K562 (cell line): ENCODE data around the gene CFAP44. TPM values are rescaled to one million over a fixed set of nuclear protein-coding genes. Genes with fewer than 3 reads are reported as not detected.
A peak's percentile ranks its signal among the peaks of the same experiment; 100 is the strongest.

Experiments
- ATAC-seq: fragments of 200-7000 bp; cut with Tn5 transposase; 3 replicates; pipeline ENCODE4 v1.9.1; 2020; ENCODE audit warnings: moderate library complexity
- BruUV-seq: library from RNA; stranded (reverse); fragments of 400-500 nt; replicated peaks from 2 replicates; lab custom pipeline; 2021; lab: Mats Ljungman, UMichigan
- CTCF ChIA-PET: fragments of 300-600 bp; formaldehyde crosslinking; extraction: SDS; loops from one replicate; lab custom pipeline; 2021; ENCODE audit warnings: low intra/inter-chr PET ratio; lab: Yijun Ruan, JAX
- POLR2A ChIA-PET: fragments of 300-600, 350-650 bp; sonication (Branson Sonifier 250); formaldehyde crosslinking; extraction: SDS; loops from one replicate; lab custom pipeline; 2021; ENCODE audit warnings: antibody characterized with exemption, inconsistent platforms; lab: Yijun Ruan, JAX
- DNase-seq, 4 experiments: peaks; one replicate each; pipeline versions ENCODE4 v3.0.0 to v3.0.0-alpha.2; 2011 to 2018; ENCODE audit warnings: low spot score in 3 of 4, mixed read lengths in 3 of 4; ENCODE audit errors: extremely low read depth in 1 of 4
- FAIRE-seq: peaks from 2 replicates; lab custom pipeline; 2011; peaks lifted over from hg19 to GRCh38; lab: Jason Lieb, UNC
- H2AFZ ChIP-seq: 2 replicates; pipeline ENCODE4 v1.6.0; 2011; ENCODE audit warnings: low read depth, low read length, control low read depth, inconsistent platforms
- H3K27ac ChIP-seq: fragments of 200-600 bp; 3 replicates; pipeline ENCODE4 v1.8.0; 2011; ENCODE audit warnings: low read depth, mild to moderate bottlenecking, control low read depth, inconsistent platforms, low read length, moderate library complexity, mixed read lengths; ENCODE audit errors: extremely low read depth
- H3K27me3 ChIP-seq, 2 experiments: fragments of 300-600 bp in 1 of 2; 2 replicates in 1 of 2; 3 replicates in 1 of 2; pipeline versions ENCODE4 v1.6.0 to v1.8.0; 2011; ENCODE audit warnings: inconsistent platforms in 2 of 2, low read length in 2 of 2, mild to moderate bottlenecking in 1 of 2, mixed read lengths in 1 of 2, moderate library complexity in 1 of 2; ENCODE audit not compliant: control insufficient read depth in 2 of 2, insufficient read depth in 2 of 2
- H3K36me3 ChIP-seq: fragments of 300-600 bp; 3 replicates; pipeline ENCODE4 v1.8.0; 2011; ENCODE audit warnings: mild to moderate bottlenecking, low read length, inconsistent platforms; ENCODE audit not compliant: control insufficient read depth, insufficient read depth
- H3K4me1 ChIP-seq, 2 experiments: fragments of 200-600 bp in 1 of 2; replicated peaks in 1 of 2; 2 replicates in 1 of 2; 3 replicates in 1 of 2; pipeline versions ENCODE4 v1.5.1 to v1.8.0; 2011; ENCODE audit warnings: inconsistent platforms in 2 of 2, low read length in 2 of 2, mild to moderate bottlenecking in 1 of 2, mixed read lengths in 1 of 2, moderate library complexity in 1 of 2; ENCODE audit not compliant: control insufficient read depth in 2 of 2, insufficient read depth in 2 of 2
- H3K4me2 ChIP-seq: 2 replicates; pipeline ENCODE4 v1.6.1; 2011; ENCODE audit warnings: low read length, control low read depth, inconsistent platforms, mixed read lengths; ENCODE audit not compliant: insufficient read depth
- H3K4me3 ChIP-seq: fragments of 200-600 bp; sonication (generic), shearing (Covaris generic); 2 replicates; pipeline ENCODE4 v1.5.1; 2016; ENCODE audit warnings: control low read depth, inconsistent platforms
- H3K79me2 ChIP-seq: fragments of 200-600 bp; 3 replicates; pipeline ENCODE4 v1.8.0; 2011; ENCODE audit warnings: low read length, inconsistent platforms; ENCODE audit not compliant: control insufficient read depth, insufficient read depth
- H3K9ac ChIP-seq, 2 experiments: 2 replicates each; pipeline versions ENCODE4 v1.6.0 to v1.6.1; 2011; ENCODE audit warnings: low read depth in 2 of 2, low read length in 2 of 2, control low read depth in 1 of 2, inconsistent platforms in 1 of 2, mild to moderate bottlenecking in 1 of 2, mixed read lengths in 1 of 2; ENCODE audit not compliant: insufficient read depth in 1 of 2
- H3K9me1 ChIP-seq: one replicate; pipeline ENCODE4 v1.6.0; 2011; ENCODE audit warnings: inconsistent platforms, mild to moderate bottlenecking, low read length, moderate library complexity; ENCODE audit not compliant: control insufficient read depth, insufficient read depth
- H3K9me3 ChIP-seq: replicated peaks from 2 replicates; pipeline ENCODE4 v1.5.1; 2011; ENCODE audit warnings: low read depth, low read length, inconsistent platforms; ENCODE audit not compliant: control insufficient read depth, insufficient read depth
- H4K20me1 ChIP-seq: replicated peaks from 2 replicates; pipeline ENCODE4 v1.6.1; 2011; ENCODE audit warnings: low read length, inconsistent platforms, mixed read lengths; ENCODE audit not compliant: control insufficient read depth, insufficient read depth
- ATF1 ChIP-seq, 2 experiments: fragments of 450-650 bp in 1 of 2; IDR thresholded peaks; 2 replicates each; pipeline ENCODE4 v1.6.1; 2016; ENCODE audit warnings: missing compliant biosample characterization in 1 of 2, missing genetic modification characterization in 1 of 2
- CREM ChIP-seq: IDR thresholded peaks from 2 replicates; pipeline ENCODE4 v1.6.1; 2014; ENCODE audit warnings: antibody characterized with exemption, low read depth
- MAFK ChIP-seq: IDR thresholded peaks from 2 replicates; pipeline ENCODE4 v1.6.1; 2011; ENCODE audit warnings: low read length, improper control_type of control experiment
- MYC ChIP-seq, 2 experiments: fragments of 250-450 bp in 1 of 2; sonication (Bioruptor Pico) in 1 of 2; IDR thresholded peaks; 2 replicates each; pipeline versions ENCODE4 v1.5.1 to v1.6.1; 2012 to 2021; ENCODE audit warnings: low read depth in 2 of 2, borderline replicate concordance in 1 of 2, improper control_type of control experiment in 1 of 2, low read length in 1 of 2, mild to moderate bottlenecking in 1 of 2, moderate library complexity in 1 of 2
- ZNF316 ChIP-seq: fragments of 450-650 bp; IDR thresholded peaks from 2 replicates; pipeline ENCODE4 v1.6.1; 2016
- WGBS: fragments of 100-300 bp; shearing (Covaris generic); methylation state at CpG from one replicate; pipeline ENCODE4 v1.1.6; 2016; ENCODE audit warnings: low coverage, mixed read lengths; ENCODE audit not compliant: insufficient coverage; ENCODE audit errors: missing lambda C conversion rate; 5-methylcytosine and 5-hydroxymethylcytosine counted together
- in situ Hi-C: fragments of 300-500 bp; cut with MboI; formaldehyde crosslinking; loops from 4 replicates; pipeline ENCODE4 v1.15.0; 2018; ENCODE audit warnings: inconsistent platforms, mixed read lengths
- intact Hi-C: fragments of 100-400 bp; cut with micrococcal nuclease; formaldehyde crosslinking; loops from 2 replicates; pipeline ENCODE4 v1.14.2; 2022
- microRNA-seq: library from miRNA; unstranded; fragments of <30 nt; microRNA quantifications from one replicate; pipeline ENCODE4, GENCODE V29; 2018; ENCODE audit warnings: borderline microRNAs expressed
- polyA plus RNA-seq, 8 experiments: library from polyadenylated mRNA; depleted of rRNA in 4 of 8; stranded (reverse) in 5 of 8; unstranded in 3 of 8; fragments of >200 nt; fragmentation: Nextera tagmentation in 2 of 8; fragmentation: Illumina TruSeq in 1 of 8; extraction: Ambion mirVana in 2 of 8; extraction: Trizol in 1 of 8; gene quantifications; 2 replicates each; pipeline versions ENCODE4 v1.2.1 to v1.2.3, GENCODE V29; 2011 to 2014; ENCODE audit warnings: inconsistent platforms in 1 of 8, missing spikeins in 1 of 8
- small RNA-seq: library from RNA; depleted of rRNA; stranded (forward); fragments of <200 nt; gene quantifications from one replicate; pipeline ENCODE3, GENCODE V24; 2014
- total RNA-seq, 7 experiments: library from RNA; depleted of rRNA in 6 of 7; stranded (reverse); fragments of >200 nt in 6 of 7; fragmentation: Illumina TruSeq in 2 of 7; extraction: Trizol in 2 of 7; gene quantifications; 2 replicates each; pipeline versions ENCODE4 v1.2.1 to v1.2.3, GENCODE V29; 2011 to 2021; ENCODE audit warnings: low replicate concordance in 1 of 7
- TF ChIP-seq, protein P1 (sequence below): fragments of 450-650 bp; formaldehyde crosslinking; IDR thresholded peaks from 2 replicates; pipeline ENCODE4 v1.4.0; 2020; ENCODE audit warnings: mild to moderate bottlenecking, moderate library complexity
- TF ChIP-seq, protein P2 (sequence below): fragments of 450-650 bp; formaldehyde crosslinking; IDR thresholded peaks from 2 replicates; pipeline ENCODE4 v1.4.0; 2022; ENCODE audit warnings: mild to moderate bottlenecking, moderate library complexity

CFAP44 gene
- total and polyA plus RNA-seq, 9 of the 15 experiments (the other 6 are each of a cell fraction or from before 2014, with no cell fraction given), result 0.29 to 2.4 (median 1.1) TPM

DNA sequence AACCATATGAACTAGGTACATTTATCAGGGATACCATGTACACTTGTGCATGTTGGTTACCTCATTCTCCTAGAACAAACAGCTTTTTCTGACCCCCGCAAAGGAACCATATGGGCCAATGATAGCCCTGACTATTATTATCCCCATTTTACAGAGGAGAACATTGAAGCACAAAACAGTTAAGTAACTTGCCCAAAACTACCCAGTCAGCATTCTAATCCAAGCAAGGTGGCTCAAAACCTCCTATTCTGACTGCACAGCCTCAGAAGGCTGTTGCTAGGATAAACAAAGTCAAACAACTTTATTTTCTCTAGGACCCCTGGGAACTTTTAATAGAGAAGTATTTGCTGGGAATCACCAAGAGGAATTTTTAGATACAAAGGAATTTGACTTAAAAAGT is 36.7 kb downstream of the CFAP44 start:
- Histone ChIP-seq H2AFZ (no peak overlapping the region), H3K9me1 (no peaks in the 10 kb centered on the region), H3K4me3 (no peak overlapping the region), H3K4me1 (no peaks in the 10 kb centered on the region), H3K79me2 (no peaks in the 10 kb centered on the region), H3K4me2 (no peak overlapping the region), H3K9ac (no peak overlapping the region), H3K27me3 (no peaks in the 10 kb centered on the region), H3K27ac (no peak overlapping the region), H3K36me3 (no peaks in the 10 kb centered on the region), H4K20me1 (no peaks in the 10 kb centered on the region), H3K9me3 (no peaks in the 10 kb centered on the region)
- CTCF ChIA-PET, result no interaction called here
- intact Hi-C loops, result no loop called here
- no peak for DNase-seq
- BruUV-seq, result no TSS peak
- TF ChIP-seq, protein P1, sequence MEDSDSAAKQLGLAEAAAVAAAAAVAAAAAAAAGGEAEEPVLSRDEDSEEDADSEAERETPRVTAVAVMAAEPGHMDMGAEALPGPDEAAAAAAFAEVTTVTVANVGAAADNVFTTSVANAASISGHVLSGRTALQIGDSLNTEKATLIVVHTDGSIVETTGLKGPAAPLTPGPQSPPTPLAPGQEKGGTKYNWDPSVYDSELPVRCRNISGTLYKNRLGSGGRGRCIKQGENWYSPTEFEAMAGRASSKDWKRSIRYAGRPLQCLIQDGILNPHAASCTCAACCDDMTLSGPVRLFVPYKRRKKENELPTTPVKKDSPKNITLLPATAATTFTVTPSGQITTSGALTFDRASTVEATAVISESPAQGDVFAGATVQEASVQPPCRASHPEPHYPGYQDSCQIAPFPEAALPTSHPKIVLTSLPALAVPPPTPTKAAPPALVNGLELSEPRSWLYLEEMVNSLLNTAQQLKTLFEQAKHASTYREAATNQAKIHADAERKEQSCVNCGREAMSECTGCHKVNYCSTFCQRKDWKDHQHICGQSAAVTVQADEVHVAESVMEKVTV (CRISPR knock-in tag), result no peak
- TF ChIP-seq ATF1 (CRISPR knock-in tag; IDR thresholded peaks at IDR 0.05) (no peak), ATF1 (tag; IDR thresholded peaks at IDR 0.05) (no peak), MYC (IDR thresholded peaks at IDR 0.05; ENCODE audit: low read depth, low read length) (no peak), MYC (CRISPR knock-in tag; IDR thresholded peaks at IDR 0.05; ENCODE audit: borderline replicate concordance, low read depth) (no peak), MAFK (0 out of 2 replicates have a peak, but pooled peaks have one; percentile 5), CREM (no peak), ZNF316 (0 out of 2 replicates have a peak, but pooled peaks have one; percentile 15)
- TF ChIP-seq, protein P2, sequence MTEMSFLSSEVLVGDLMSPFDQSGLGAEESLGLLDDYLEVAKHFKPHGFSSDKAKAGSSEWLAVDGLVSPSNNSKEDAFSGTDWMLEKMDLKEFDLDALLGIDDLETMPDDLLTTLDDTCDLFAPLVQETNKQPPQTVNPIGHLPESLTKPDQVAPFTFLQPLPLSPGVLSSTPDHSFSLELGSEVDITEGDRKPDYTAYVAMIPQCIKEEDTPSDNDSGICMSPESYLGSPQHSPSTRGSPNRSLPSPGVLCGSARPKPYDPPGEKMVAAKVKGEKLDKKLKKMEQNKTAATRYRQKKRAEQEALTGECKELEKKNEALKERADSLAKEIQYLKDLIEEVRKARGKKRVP (CRISPR knock-in tag), result no peak
- POLR2A ChIA-PET, result no interaction called here
- WGBS, result 50% methylated on average over 1 of the region's 1 CpG
- no peak for ATAC-seq
- no peak for FAIRE-seq
- in situ Hi-C loops, result no loop called here

Small RNA genes lying within 50 kb of the gene (microRNA-seq; reads per million reads assigned to microRNA genes)
- not detected for gene MIR8076

Small RNA genes lying within 50 kb of the gene (small RNA-seq; reads per million reads assigned to genes)
- gene MIR8076, result not detected

Other genes starting within 250 kb of the CFAP44 start
- gene BOC, start 229.9 kb downstream of the CFAP44 start, total RNA-seq (2014; rRNA removed), result not detected in 2 replicates
- not detected in 2 replicates for gene BOC, start 229.9 kb downstream of the CFAP44 start, total RNA-seq (2014; rRNA removed; fragmentation: Illumina TruSeq; extraction: Trizol)
- gene BOC, start 229.9 kb downstream of the CFAP44 start, total RNA-seq (2015; rRNA removed; fragmentation: Illumina TruSeq; extraction: Trizol), result not detected in 2 replicates
- not detected in 2 replicates for gene BOC, start 229.9 kb downstream of the CFAP44 start, total RNA-seq (2021)
- gene BOC, start 229.9 kb downstream of the CFAP44 start, polyA plus RNA-seq (2011; rRNA removed), result not detected in 2 replicates
- gene BOC, start 229.9 kb downstream of the CFAP44 start, polyA plus RNA-seq (2014; fragmentation: Illumina TruSeq; extraction: Trizol), result not detected in 2 replicates
- gene BOC, start 229.9 kb downstream of the CFAP44 start, polyA plus RNA-seq (2014; fragmentation: Nextera tagmentation; extraction: Ambion mirVana), result not detected
- not detected in 2 replicates for gene BOC, start 229.9 kb downstream of the CFAP44 start, polyA plus RNA-seq (2014; rRNA removed)
- 3.3 and 5.0 TPM in 2 replicates for gene SPICE1, start 73.7 kb upstream of the CFAP44 start, total RNA-seq (2014; rRNA removed)
- 11.4 and 13.3 TPM in 2 replicates for gene SPICE1, start 73.7 kb upstream of the CFAP44 start, total RNA-seq (2014; rRNA removed; fragmentation: Illumina TruSeq; extraction: Trizol)
- 7.5 and 8.1 TPM in 2 replicates for gene SPICE1, start 73.7 kb upstream of the CFAP44 start, total RNA-seq (2015; rRNA removed; fragmentation: Illumina TruSeq; extraction: Trizol)
- gene SPICE1, start 73.7 kb upstream of the CFAP44 start, total RNA-seq (2021), result 8.0 and 10.6 TPM in 2 replicates
- 6.0 and 6.4 TPM in 2 replicates for gene SPICE1, start 73.7 kb upstream of the CFAP44 start, polyA plus RNA-seq (2011; rRNA removed)
- gene SPICE1, start 73.7 kb upstream of the CFAP44 start, polyA plus RNA-seq (2014; fragmentation: Illumina TruSeq; extraction: Trizol), result 4.9 and 5.7 TPM in 2 replicates
- gene SPICE1, start 73.7 kb upstream of the CFAP44 start, polyA plus RNA-seq (2014; fragmentation: Nextera tagmentation; extraction: Ambion mirVana), result 1 to 10 TPM; 2.4 to 3.5 TPM
- 4.3 and 5.8 TPM in 2 replicates for gene SPICE1, start 73.7 kb upstream of the CFAP44 start, polyA plus RNA-seq (2014; rRNA removed)
- gene SIDT1, start 91.1 kb upstream of the CFAP44 start, total RNA-seq (2014; rRNA removed), result not detected in 2 replicates
- not detected in 2 replicates for gene SIDT1, start 91.1 kb upstream of the CFAP44 start, total RNA-seq (2014; rRNA removed; fragmentation: Illumina TruSeq; extraction: Trizol)
- gene SIDT1, start 91.1 kb upstream of the CFAP44 start, total RNA-seq (2015; rRNA removed; fragmentation: Illumina TruSeq; extraction: Trizol), result not detected in 2 replicates
- 0.18 TPM in 1 of 2 replicates, not detected in the other for gene SIDT1, start 91.1 kb upstream of the CFAP44 start, total RNA-seq (2021)
- gene SIDT1, start 91.1 kb upstream of the CFAP44 start, polyA plus RNA-seq (2011; rRNA removed), result not detected in 2 replicates
- gene SIDT1, start 91.1 kb upstream of the CFAP44 start, polyA plus RNA-seq (2014; fragmentation: Illumina TruSeq; extraction: Trizol), result not detected in 2 replicates
- gene SIDT1, start 91.1 kb upstream of the CFAP44 start, polyA plus RNA-seq (2014; fragmentation: Nextera tagmentation; extraction: Ambion mirVana), result not detected
- gene SIDT1, start 91.1 kb upstream of the CFAP44 start, polyA plus RNA-seq (2014; rRNA removed), result not detected in 2 replicates